Breast epithelium (tissue), 4 donors: ENCODE results near the gene CTNNA2. TPM values are rescaled to one million over a fixed set of nuclear protein-coding genes. Genes with fewer than 3 reads are reported as not detected.

Source experiments
- DNase-seq, 2 donors: peaks; one replicate each; pipeline ENCODE4 v3.0.0-alpha.2; 2019; ENCODE audit warnings: low spot score in 2 of 2
- H3K27ac ChIP-seq, 2 donors: fragments of 200-600 bp; sonication (generic) in 1 of 2; one replicate each; pipeline ENCODE4 v1.5.1; 2016 to 2019; ENCODE audit warnings: mild to moderate bottlenecking in 1 of 2
- H3K27me3 ChIP-seq, 2 donors: fragments of 200-600 bp; sonication (generic) in 1 of 2; one replicate each; pipeline versions ENCODE4 v1.5.1 to v1.6.0; 2017 to 2019; ENCODE audit warnings: control low read depth in 1 of 2, mild to moderate bottlenecking in 1 of 2
- H3K36me3 ChIP-seq: fragments of 200-600 bp; one replicate; pipeline ENCODE4 v1.5.1; 2019
- H3K4me1 ChIP-seq, 2 donors: fragments of 200-600 bp; sonication (generic); one replicate each; pipeline ENCODE4 v1.5.1; 2016 to 2019; ENCODE audit warnings: control low read depth in 1 of 2
- H3K4me3 ChIP-seq, 3 donors: fragments of 200-600 bp; sonication (generic); 1 replicate in 2 of 3; 2 replicates in 1 of 3; pipeline ENCODE4 v1.5.1; 2016 to 2019; ENCODE audit warnings: mild to moderate bottlenecking in 3 of 3, moderate library complexity in 2 of 3
- H3K9me3 ChIP-seq, 2 donors: fragments of 200-600 bp; sonication (generic) in 1 of 2; one replicate each; pipeline ENCODE4 v1.5.1; 2016 to 2019; ENCODE audit warnings: control low read depth in 1 of 2
- CTCF ChIP-seq, 3 donors: fragments of 450-650 bp; IDR thresholded peaks; one replicate each; pipeline ENCODE4 v1.5.1; 2016 to 2017; ENCODE audit warnings: antibody characterized with exemption in 3 of 3, mild to moderate bottlenecking in 3 of 3, moderate library complexity in 3 of 3
- POLR2A ChIP-seq: fragments of 450-650 bp; IDR thresholded peaks from one replicate; pipeline ENCODE4 v1.6.1; 2016; ENCODE audit warnings: antibody characterized with exemption, mild to moderate bottlenecking, moderate library complexity
- POLR2AphosphoS5 ChIP-seq, 3 donors: sonication (generic); formaldehyde crosslinking; IDR thresholded peaks; one replicate each; pipeline ENCODE4 v1.6.1; 2017; ENCODE audit warnings: antibody characterized with exemption in 3 of 3
- intact Hi-C: fragments of 100-400 bp; cut with DNase I; formaldehyde crosslinking; loops from one replicate; pipeline ENCODE4 v1.15.1; 2023; ENCODE audit warnings: low total_unique reads
- total RNA-seq, 3 donors: library from RNA; depleted of rRNA; stranded (reverse); fragments of >200 nt; gene quantifications; one replicate each; pipeline ENCODE4 v1.1.0, GENCODE V29; 2016

The CTNNA2 gene
- total RNA-seq, 3 donors from 2014 or later = 0.16 TPM; not detected in 2

GRCh38 chr2:80303909-80304837 is 791.3 kb downstream of the CTNNA2 start, which contains the start of gene LRRTM1:
TSS of gene LRRTM1 (minus strand) at chr2:80304752. CDS start at chr2:80303819, 933 bp downstream.
- no peak for TF ChIP-seq POLR2AphosphoS5 (IDR thresholded peaks at IDR 0.05)
- no peak for TF ChIP-seq CTCF (IDR thresholded peaks at IDR 0.05)
- no peak for TF ChIP-seq POLR2A
- Histone ChIP-seq H3K27me3 (peaks cover 0 to 39% of the 10 kb centered on the region in 2 donors), H3K36me3 (no peaks in the 10 kb centered on the region), H3K4me1 (no peaks in the 10 kb centered on the region), H3K4me3 (peak within 1 kb of the TSS; percentile 16 to 63 (median 42)), H3K27ac (no peak within 1 kb of the TSS), H3K9me3 (no peaks in the 10 kb centered on the region)
- intact Hi-C loops = no loop called here
- DNase-seq = no peak

- intact Hi-C loops = no loop called here
- Histone ChIP-seq H3K27me3 (no peaks in the 10 kb centered on the region), H3K36me3 (no peaks in the 10 kb centered on the region), H3K9me3 (no peaks in the 10 kb centered on the region), H3K4me1 (no peaks in the 10 kb centered on the region), H3K4me3 (no peak overlapping the region), H3K27ac (no peak overlapping the region)
- no peak for DNase-seq
- TF ChIP-seq POLR2AphosphoS5 (IDR thresholded peaks at IDR 0.05) (no peak), CTCF (IDR thresholded peaks at IDR 0.05) (no peak), POLR2A (no peak)
Measured at GRCh38 chr2:80311304-80311703, 798.5 kb downstream of the CTNNA2 start.

- Histone ChIP-seq H3K4me3 (no peak overlapping the region), H3K36me3 (no peaks in the 10 kb centered on the region), H3K27me3 (no peaks in the 10 kb centered on the region), H3K9me3 (no peaks in the 10 kb centered on the region), H3K4me1 (no peaks in the 10 kb centered on the region), H3K27ac (no peak overlapping the region)
- DNase-seq = no peak
- TF ChIP-seq CTCF (IDR thresholded peaks at IDR 0.05) = no peak
- TF ChIP-seq POLR2AphosphoS5 (IDR thresholded peaks at IDR 0.05) = no peak
- TF ChIP-seq POLR2A = no peak
- intact Hi-C loops = no loop called here
Measured at GRCh38 chr2:80312282-80312839, 799.5 kb downstream of the CTNNA2 start.

GRCh38 chr2:80322311-80322920 is 809.6 kb downstream of the CTNNA2 start:
- peak overlapping the region in 1 of 3 donors; percentile 28 for H3K4me3 ChIP-seq
- no peak overlapping the region for H3K27ac ChIP-seq
- intact Hi-C loops = no loop called here

More at GRCh38 chr2:80322311-80322920, 809.6 kb downstream of the CTNNA2 start:
- H3K36me3 ChIP-seq = no peaks in the 10 kb centered on the region
- peaks cover 0 to 19% of the 10 kb centered on the region in 2 donors for H3K27me3 ChIP-seq
- H3K9me3 ChIP-seq = no peaks in the 10 kb centered on the region
- H3K4me1 ChIP-seq = no peaks in the 10 kb centered on the region
- DNase-seq = no peak
- no peak for TF ChIP-seq POLR2AphosphoS5 (IDR thresholded peaks at IDR 0.05)
- TF ChIP-seq POLR2A = no peak
- no peak for TF ChIP-seq CTCF (IDR thresholded peaks at IDR 0.05)
